ENCODE results near the gene SETD3. TPM values are rescaled to one million over a fixed set of nuclear protein-coding genes. Genes with fewer than 3 reads are reported as not detected.
A peak's percentile ranks its signal among the peaks of the same experiment; 100 is the strongest.

The SETD3 gene
- total RNA-seq, 1 donor from 2014 or later = 49.1 TPM

DNA sequence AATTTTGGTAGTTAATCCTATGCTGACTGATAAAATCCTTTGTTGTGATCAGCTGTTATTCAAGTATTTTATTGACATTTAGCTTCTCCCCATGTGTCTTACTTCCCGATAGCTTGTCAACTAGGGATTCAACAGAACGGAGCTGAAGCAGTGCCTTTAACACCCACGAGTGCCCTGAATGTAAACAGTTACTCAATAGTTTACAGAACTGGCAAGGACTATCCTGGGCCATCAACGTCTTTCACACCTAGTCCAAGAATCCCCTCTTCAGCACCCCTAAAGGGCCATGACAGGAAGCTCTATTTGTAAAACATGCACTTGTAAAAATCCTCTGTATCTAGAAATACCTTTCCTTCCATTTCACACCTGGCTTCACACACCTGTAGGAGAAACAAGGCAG, 45.3 kb downstream of the SETD3 start:
- TF ChIP-seq CTCF (IDR thresholded peaks at IDR 0.05) = no peak
- H3K9me3 Mint-ChIP-seq (ENCODE audit: unreplicated experiment) = no peaks in the 10 kb centered on the region
- no peaks in the 10 kb centered on the region for H3K4me1 Mint-ChIP-seq (ENCODE audit: unreplicated experiment)
- H3K27ac Mint-ChIP-seq (ENCODE audit: unreplicated experiment) = no peak overlapping the region
- no peak overlapping the region for H3K4me3 Mint-ChIP-seq (ENCODE audit: unreplicated experiment)
- no peaks in the 10 kb centered on the region for H3K27me3 Mint-ChIP-seq (ENCODE audit: unreplicated experiment)
- H3K36me3 Mint-ChIP-seq (ENCODE audit: unreplicated experiment) = peaks cover 28% of the 10 kb centered on the region
- no peak for DNase-seq (ENCODE audit: extremely low spot score, unreplicated experiment)

DNA sequence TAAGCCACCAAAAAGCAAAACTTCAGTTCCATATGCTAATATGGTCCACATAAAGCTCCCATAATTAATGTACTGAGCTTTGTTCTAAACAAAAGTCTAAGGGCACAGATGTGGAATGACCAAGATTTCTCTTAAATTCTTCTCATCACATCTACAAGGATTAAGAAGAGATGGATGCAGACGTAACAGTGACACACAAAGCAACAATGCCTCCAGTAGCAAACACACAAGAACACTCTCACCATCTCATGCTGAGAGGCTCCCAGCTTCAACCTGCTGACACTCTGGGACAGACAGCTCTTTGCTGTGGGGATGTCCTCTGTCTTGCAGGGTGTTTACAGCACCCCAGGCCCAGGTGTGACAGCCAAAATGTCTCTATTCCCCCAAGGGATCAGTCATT, 48.2 kb downstream of the SETD3 start:
- H3K9me3 Mint-ChIP-seq (ENCODE audit: unreplicated experiment) = peaks cover 10% of the 10 kb centered on the region
- H3K27ac Mint-ChIP-seq (ENCODE audit: unreplicated experiment) = no peak overlapping the region
- TF ChIP-seq CTCF (IDR thresholded peaks at IDR 0.05) = no peak
- H3K4me1 Mint-ChIP-seq (ENCODE audit: unreplicated experiment) = peaks cover 10% of the 10 kb centered on the region
- H3K36me3 Mint-ChIP-seq (ENCODE audit: unreplicated experiment) = peaks cover 42% of the 10 kb centered on the region
- H3K4me3 Mint-ChIP-seq (ENCODE audit: unreplicated experiment) = no peak overlapping the region
- H3K27me3 Mint-ChIP-seq (ENCODE audit: unreplicated experiment) = no peaks in the 10 kb centered on the region
- DNase-seq (ENCODE audit: extremely low spot score, unreplicated experiment) = no peak

DNA sequence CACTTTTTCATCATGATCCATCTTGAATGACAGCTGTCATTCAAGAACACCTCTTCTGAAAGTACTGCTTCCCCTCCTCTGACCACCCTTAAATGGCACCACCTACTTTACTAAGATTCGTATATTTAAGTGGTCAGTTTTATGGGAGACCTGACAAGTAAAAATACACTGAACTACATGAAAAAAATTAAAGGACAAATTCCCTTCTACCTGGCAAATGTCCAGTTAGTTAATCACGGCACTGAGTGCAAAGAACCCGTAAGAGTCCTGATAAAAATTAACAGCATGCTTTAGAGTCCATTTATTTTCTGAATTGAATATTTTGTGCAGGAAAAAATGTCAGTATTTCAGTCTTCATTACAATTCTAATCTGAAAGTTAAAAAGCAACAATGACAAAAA, 48.7 kb downstream of the SETD3 start:
- no peak for DNase-seq (ENCODE audit: extremely low spot score, unreplicated experiment)
- H3K4me3 Mint-ChIP-seq (ENCODE audit: unreplicated experiment) = no peak overlapping the region
- peaks cover 10% of the 10 kb centered on the region for H3K4me1 Mint-ChIP-seq (ENCODE audit: unreplicated experiment)
- no peak overlapping the region for H3K27ac Mint-ChIP-seq (ENCODE audit: unreplicated experiment)
- peaks cover 10% of the 10 kb centered on the region for H3K9me3 Mint-ChIP-seq (ENCODE audit: unreplicated experiment)
- H3K27me3 Mint-ChIP-seq (ENCODE audit: unreplicated experiment) = no peaks in the 10 kb centered on the region
- TF ChIP-seq CTCF (IDR thresholded peaks at IDR 0.05) = no peak
- peaks cover 41% of the 10 kb centered on the region for H3K36me3 Mint-ChIP-seq (ENCODE audit: unreplicated experiment)

- Mint-ChIP-seq H3K27me3 (ENCODE audit: unreplicated experiment) (no peaks in the 10 kb centered on the region), H3K4me3 (ENCODE audit: unreplicated experiment) (no peak overlapping the region), H3K36me3 (ENCODE audit: unreplicated experiment) (peaks cover 48% of the 10 kb centered on the region), H3K4me1 (ENCODE audit: unreplicated experiment) (peaks cover 10% of the 10 kb centered on the region), H3K27ac (ENCODE audit: unreplicated experiment) (no peak overlapping the region), H3K9me3 (ENCODE audit: unreplicated experiment) (peaks cover 10% of the 10 kb centered on the region)
- DNase-seq (ENCODE audit: extremely low spot score, unreplicated experiment) = no peak
- peak; percentile 28 for TF ChIP-seq CTCF (IDR thresholded peaks at IDR 0.05)
Observed at GRCh38 chr14:99430491-99430890, 50.2 kb downstream of the SETD3 start.

GRCh38 chr14:99427632-99428300, 52.9 kb downstream of the SETD3 start:
- Mint-ChIP-seq H3K4me3 (ENCODE audit: unreplicated experiment) (no peak overlapping the region), H3K36me3 (ENCODE audit: unreplicated experiment) (peaks cover 46% of the 10 kb centered on the region), H3K4me1 (ENCODE audit: unreplicated experiment) (peaks cover 17% of the 10 kb centered on the region), H3K27ac (ENCODE audit: unreplicated experiment) (peak overlapping the region; percentile 72), H3K27me3 (ENCODE audit: unreplicated experiment) (no peaks in the 10 kb centered on the region), H3K9me3 (ENCODE audit: unreplicated experiment) (peaks cover 10% of the 10 kb centered on the region)
- TF ChIP-seq CTCF (IDR thresholded peaks at IDR 0.05) = no peak
- DNase-seq (ENCODE audit: extremely low spot score, unreplicated experiment) = no peak
